ENCODE measurements around the gene SCD5.

DNA sequence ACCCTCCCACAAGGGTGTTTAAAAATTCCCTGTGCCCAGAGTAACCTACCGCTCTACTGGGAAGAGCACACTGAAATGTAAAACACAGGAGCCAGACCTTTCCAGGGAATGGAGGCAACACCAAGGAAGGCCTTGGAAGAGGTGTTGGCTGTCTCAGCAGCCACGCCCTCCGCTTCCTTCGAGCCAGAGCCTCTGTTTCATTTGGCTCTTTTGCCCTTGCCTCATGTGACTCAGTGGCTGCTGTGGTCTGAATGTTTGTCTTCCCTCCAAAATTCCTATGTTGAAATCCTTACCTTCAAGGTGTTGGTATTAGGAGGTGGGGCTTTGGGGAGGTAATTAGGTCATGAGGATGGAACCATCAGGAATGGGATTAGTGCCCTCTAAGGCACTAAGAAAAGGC, 11.3 kb downstream of the SCD5 start:
- TF ChIP-seq MAX (CRISPR knock-in tag; IDR thresholded peaks at IDR 0.05) (no peak), EZH2 (IDR thresholded peaks at IDR 0.05; ENCODE audit: borderline replicate concordance, low read depth, low read length) (no peak), SMAD1 (IDR thresholded peaks at IDR 0.05; ENCODE audit: low read depth, low read length, partially characterized antibody) (no peak), TAF1 (IDR thresholded peaks at IDR 0.05; ENCODE audit: control insufficient read depth, extremely low read depth, insufficient read depth, low read length, severe bottlenecking) (no peak)
